Activated CD4-positive, alpha-beta T cell treated with anti-CD3 and anti-CD28 coated beads, Interleukin-2, amount 10 ng/mL, durations not matched to agents 7 days and 5 days (primary cell): ENCODE measurements around the gene KLHDC7B. TPM values are rescaled to one million over a fixed set of nuclear protein-coding genes. Genes with fewer than 3 reads are reported as not detected.
"Not testable (repeated sequence)": the region's sequence is repeated elsewhere in the genome, so short reads cannot be mapped to it uniquely, and the experiment has no call there.

ENCODE experiments used
- CTCF ChIA-PET: fragments of 350-600 bp; sonication (Branson Sonifier 250); formaldehyde crosslinking; loops from one replicate; lab custom pipeline; 2021; ENCODE audit warnings: antibody characterized with exemption; lab: Charles Lee
- POLR2A ChIA-PET: fragments of 350-600 bp; sonication (Branson Sonifier 250); formaldehyde crosslinking; loops from one replicate; lab custom pipeline; 2021; ENCODE audit warnings: antibody characterized with exemption; lab: Charles Lee
- DNase-seq: peaks from one replicate; pipeline ENCODE4 v3.0.0-alpha.2; 2020
- H3K27ac Mint-ChIP-seq: one replicate; pipeline ENCODE4 v1.8.0; 2021; ENCODE audit warnings: mild to moderate bottlenecking, moderate library complexity, mixed read lengths
- H3K27me3 Mint-ChIP-seq: one replicate; pipeline ENCODE4 v1.8.0; 2021; ENCODE audit warnings: mixed read lengths
- H3K36me3 Mint-ChIP-seq: one replicate; pipeline ENCODE4 v1.8.0; 2021; ENCODE audit warnings: low read depth, mixed read lengths
- H3K4me1 Mint-ChIP-seq: one replicate; pipeline ENCODE4 v1.8.0; 2021; ENCODE audit warnings: mixed read lengths
- H3K4me3 Mint-ChIP-seq: one replicate; pipeline ENCODE4 v1.8.0; 2021; ENCODE audit warnings: mild to moderate bottlenecking, moderate library complexity, mixed read lengths
- H3K9me3 Mint-ChIP-seq: one replicate; pipeline ENCODE4 v1.8.0; 2021; ENCODE audit warnings: mixed read lengths
- total RNA-seq, 2 experiments: library from RNA; stranded (reverse); gene quantifications; one replicate each; pipeline ENCODE4 v1.2.3, GENCODE V29; 2021

The KLHDC7B gene
- total RNA-seq, 2 experiments from 2014 or later: 15.6 to 16.0 TPM

DNA sequence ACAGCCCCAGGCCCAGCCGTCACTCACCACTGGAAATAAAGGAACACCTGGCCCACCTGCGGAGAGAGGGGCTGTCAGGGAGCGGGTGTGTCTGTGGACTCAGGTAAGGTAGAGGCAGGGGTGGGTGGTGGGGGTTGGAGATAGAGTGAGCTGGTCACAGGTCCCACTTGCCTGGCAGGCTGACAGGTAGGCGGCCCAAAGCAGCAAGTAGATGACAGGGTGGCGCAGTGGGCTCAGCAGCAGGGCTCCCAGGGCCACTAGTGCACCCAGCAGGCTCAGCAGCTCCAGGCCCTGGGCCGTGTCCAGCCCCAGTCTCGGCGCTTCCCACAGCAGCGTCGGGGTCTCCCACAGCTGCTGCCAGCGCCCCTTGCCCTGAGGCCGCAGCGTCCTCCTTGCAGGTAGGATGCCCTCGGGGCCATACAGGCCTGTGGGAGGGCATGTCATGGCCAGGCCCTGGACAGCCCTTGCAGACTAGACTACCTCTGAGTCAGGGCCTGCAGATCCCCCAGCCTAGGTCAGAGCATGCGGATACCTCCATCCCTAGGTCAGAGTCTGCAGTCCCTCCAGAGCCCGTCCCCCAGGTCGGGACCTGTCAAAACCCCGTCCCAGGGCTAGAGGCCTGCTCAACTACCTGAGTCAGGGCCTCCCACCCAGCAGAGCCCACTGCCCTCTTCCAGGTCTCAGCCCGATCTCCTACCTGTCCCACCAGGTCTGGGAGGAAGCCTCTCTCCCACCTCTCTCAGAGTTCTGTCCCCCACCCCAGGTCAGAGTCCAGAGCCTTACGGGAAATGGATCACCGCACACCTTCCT lies 38.9 kb upstream of the KLHDC7B start:
- POLR2A ChIA-PET: interaction anchor here (0.6 to 2.7 kb wide), 2 partner anchors 16 to 19 kb away, joined by 3 to 29 read pairs; partner anchors contain the start of gene SCO2
- CTCF ChIA-PET: interaction anchor here (0.5 to 2.4 kb wide), 3 partner anchors 9 to 211 kb away, joined by 3 to 10 read pairs (median 3); no protein-coding TSS in a partner anchor

DNA sequence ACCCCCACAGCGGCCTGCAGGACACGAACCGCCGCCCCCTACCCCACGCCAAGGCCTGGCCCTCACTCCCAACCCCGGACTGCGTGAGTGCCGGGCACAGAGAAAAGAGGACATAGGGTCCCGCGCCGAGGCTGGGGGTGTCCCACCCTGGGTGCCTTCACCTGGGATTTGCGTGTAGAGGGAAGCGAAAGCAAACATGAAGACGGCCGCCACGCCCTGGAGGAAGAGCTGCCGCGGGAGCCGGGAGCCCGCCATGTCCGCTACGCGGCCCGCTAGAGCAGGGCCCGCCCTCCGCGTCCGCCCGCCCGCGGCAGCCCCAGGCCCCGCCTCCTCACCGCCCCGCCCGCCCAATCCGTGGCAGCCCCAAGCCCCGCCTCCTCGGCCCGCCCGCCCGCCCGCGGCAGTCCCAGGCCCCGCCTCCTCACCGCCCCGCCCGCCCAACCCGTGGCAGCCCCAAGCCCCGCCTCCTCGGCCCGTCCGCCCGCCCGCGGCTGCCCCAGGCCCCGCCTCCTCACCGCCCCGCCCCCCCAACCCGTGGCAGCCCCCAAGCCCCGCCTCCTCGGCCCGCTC lies 38.2 kb upstream of the KLHDC7B start, which contains the start of gene LMF2:
LMF2 (minus strand) TSS at position 282 of the 570 bp plus-strand sequence; CDS start at position 255, 27 bp downstream.
- Mint-ChIP-seq H3K27me3 (no peaks in the 10 kb centered on the region), H3K36me3 (peaks cover 12% of the 10 kb centered on the region), H3K9me3 (no peaks in the 10 kb centered on the region), H3K4me1 (peaks cover 22% of the 10 kb centered on the region), H3K4me3 (peak within 1 kb of the TSS; percentile 96), H3K27ac (peak within 1 kb of the TSS; percentile 96)
- ChIA-PET POLR2A (interaction anchor here (0.9 to 2.7 kb wide), 4 partner anchors 18 to 114 kb away, joined by 3 to 29 read pairs (median 4); partner anchors contain the start of gene SCO2), CTCF (interaction anchor here (0.6 to 3.4 kb wide), 6 partner anchors 9 to 317 kb away, joined by 3 to 41 read pairs (median 8); partner anchors contain the start of gene SCO2)
- peak; percentile 91 for DNase-seq

More for the DNA sequence above, 38.9 kb upstream of the KLHDC7B start:
- peaks cover 7% of the 10 kb centered on the region for H3K36me3 Mint-ChIP-seq
- peak overlapping the region; percentile 93 for H3K27ac Mint-ChIP-seq
- DNase-seq: no peak
- H3K4me1 Mint-ChIP-seq: peaks cover 17% of the 10 kb centered on the region
- H3K4me3 Mint-ChIP-seq: peak overlapping the region; percentile 96
- H3K27me3 Mint-ChIP-seq: no peaks in the 10 kb centered on the region
- no peaks in the 10 kb centered on the region for H3K9me3 Mint-ChIP-seq

DNA sequence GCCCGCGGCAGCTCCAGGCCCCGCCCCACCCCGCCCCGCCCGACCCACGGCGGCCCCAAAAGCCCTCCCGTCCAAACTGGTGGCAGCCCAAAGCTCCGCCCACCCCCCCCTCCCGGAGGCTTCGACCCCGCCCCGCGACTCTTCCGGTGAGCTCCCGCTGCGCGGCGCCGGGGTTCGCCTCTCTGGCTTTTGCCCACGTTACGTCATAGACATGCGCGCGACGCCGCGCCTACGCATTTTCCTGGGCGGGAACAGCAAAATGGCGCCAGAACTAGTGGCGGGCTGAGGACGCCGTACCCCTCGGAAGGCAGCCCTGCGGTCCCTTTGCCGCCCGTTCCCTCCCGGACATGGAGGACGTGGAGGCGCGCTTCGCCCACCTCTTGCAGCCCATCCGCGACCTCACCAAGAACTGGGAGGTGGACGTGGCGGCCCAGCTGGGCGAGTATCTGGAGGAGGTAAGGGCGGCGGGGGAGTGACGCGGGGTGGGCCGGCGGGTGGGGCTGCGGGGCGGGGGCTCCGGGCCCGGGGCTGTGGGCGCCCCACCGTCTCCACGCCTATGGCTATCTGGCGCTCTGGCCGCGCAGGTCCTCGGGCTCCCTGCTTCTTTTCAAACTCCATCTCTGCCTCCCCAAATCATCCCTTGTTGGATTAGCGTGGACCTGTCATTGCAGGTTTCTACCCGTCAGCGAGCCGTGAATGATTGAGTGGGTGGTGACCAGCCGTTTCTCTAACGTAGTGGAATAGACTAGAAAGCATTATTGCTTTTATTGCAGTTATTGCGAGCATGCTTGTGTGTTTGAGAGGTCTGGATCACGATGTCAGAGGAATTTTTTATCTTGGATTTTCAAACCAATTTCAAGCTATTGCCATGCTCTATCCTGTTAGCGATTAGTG lies 37.5 kb upstream of the KLHDC7B start, which contains the start of gene NCAPH2:
NCAPH2 (plus strand) TSS at position 234 of the 894 bp plus-strand sequence; CDS start at position 348, 114 bp downstream.
- no peaks in the 10 kb centered on the region for H3K9me3 Mint-ChIP-seq
- POLR2A ChIA-PET: interaction anchor here (0.9 to 2.7 kb wide), 5 partner anchors 17 to 113 kb away, joined by 3 to 29 read pairs (median 4); partner anchors contain the start of gene SCO2

DNA sequence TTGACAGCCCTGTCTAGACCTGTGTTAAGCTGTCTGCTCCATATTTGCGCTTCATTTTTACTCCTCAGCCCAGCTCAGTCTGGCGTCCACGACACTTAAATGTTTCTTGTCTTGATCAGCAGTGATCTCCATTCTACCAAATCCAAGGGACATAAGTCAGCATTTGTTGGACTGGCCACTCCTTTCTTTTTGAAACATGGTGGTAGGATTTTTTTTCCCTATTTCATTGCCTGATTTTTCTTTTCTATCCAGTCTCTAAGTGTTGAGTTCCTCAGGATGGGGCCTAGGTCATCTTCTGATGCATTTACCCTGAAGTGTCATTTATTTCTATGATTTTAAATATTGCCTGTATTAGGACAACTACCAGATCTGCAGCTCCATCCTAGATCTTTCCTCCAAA lies 36.8 kb upstream of the KLHDC7B start:
- ChIA-PET POLR2A (interaction anchor here (1.1 to 2.7 kb wide), 2 partner anchors 16 to 39 kb away, joined by 4 to 29 read pairs; partner anchors contain the start of gene SCO2), CTCF (interaction anchor here (0.5 to 3.4 kb wide), 8 partner anchors 8 to 161 kb away, joined by 3 to 41 read pairs (median 6); partner anchors contain the start of genes SCO2 and SYCE3)
- H3K36me3 Mint-ChIP-seq: peaks cover 15% of the 10 kb centered on the region
- H3K9me3 Mint-ChIP-seq: no peaks in the 10 kb centered on the region
- peak overlapping the region; percentile 91 for H3K4me3 Mint-ChIP-seq
- H3K4me1 Mint-ChIP-seq: peaks cover 30% of the 10 kb centered on the region
- H3K27me3 Mint-ChIP-seq: no peaks in the 10 kb centered on the region
- DNase-seq: no peak
- peak overlapping the region; percentile 96 for H3K27ac Mint-ChIP-seq

More for the DNA sequence above, 37.5 kb upstream of the KLHDC7B start, which contains the start of gene NCAPH2:
- Mint-ChIP-seq H3K4me3 (peak within 1 kb of the TSS; percentile 96), H3K4me1 (peaks cover 26% of the 10 kb centered on the region), H3K27ac (peak within 1 kb of the TSS; percentile 96), H3K36me3 (peaks cover 15% of the 10 kb centered on the region), H3K27me3 (no peaks in the 10 kb centered on the region)
- CTCF ChIA-PET: interaction anchor here (0.6 to 3.4 kb wide), 8 partner anchors 9 to 318 kb away, joined by 3 to 41 read pairs (median 4); partner anchors contain the start of gene SCO2
- DNase-seq: peak; percentile 97

DNA sequence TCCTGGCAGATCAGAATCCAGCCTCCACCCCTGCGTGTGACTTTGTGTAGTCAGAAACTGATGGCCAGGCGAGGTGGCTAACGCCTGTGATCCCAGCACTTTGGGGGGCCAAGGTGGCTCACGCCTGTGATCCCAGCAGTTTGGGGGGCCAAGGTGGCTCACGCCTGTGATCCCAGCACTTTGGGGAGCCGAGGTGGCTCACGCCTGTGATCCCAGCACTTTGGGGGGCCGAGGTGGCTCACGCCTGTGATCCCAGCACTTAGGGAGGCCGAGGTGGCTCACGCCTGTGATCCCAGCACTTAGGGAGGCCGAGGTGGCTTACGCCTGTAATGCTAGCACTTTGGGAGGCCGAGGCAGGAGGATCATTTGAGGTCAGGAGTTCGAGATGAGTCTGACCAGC lies 32.5 kb upstream of the KLHDC7B start:
- Mint-ChIP-seq H3K9me3 (no peaks in the 10 kb centered on the region), H3K27ac (no peak overlapping the region), H3K4me3 (no peak overlapping the region), H3K36me3 (peaks cover 30% of the 10 kb centered on the region), H3K27me3 (no peaks in the 10 kb centered on the region), H3K4me1 (peaks cover 42% of the 10 kb centered on the region)
- ChIA-PET CTCF (interaction anchor here (1.9 to 4.6 kb wide), 2 partner anchors 12 to 107 kb away, joined by 7 to 33 read pairs; partner anchors contain the start of gene SCO2), POLR2A (no interaction called here)
- no peak for DNase-seq

DNA sequence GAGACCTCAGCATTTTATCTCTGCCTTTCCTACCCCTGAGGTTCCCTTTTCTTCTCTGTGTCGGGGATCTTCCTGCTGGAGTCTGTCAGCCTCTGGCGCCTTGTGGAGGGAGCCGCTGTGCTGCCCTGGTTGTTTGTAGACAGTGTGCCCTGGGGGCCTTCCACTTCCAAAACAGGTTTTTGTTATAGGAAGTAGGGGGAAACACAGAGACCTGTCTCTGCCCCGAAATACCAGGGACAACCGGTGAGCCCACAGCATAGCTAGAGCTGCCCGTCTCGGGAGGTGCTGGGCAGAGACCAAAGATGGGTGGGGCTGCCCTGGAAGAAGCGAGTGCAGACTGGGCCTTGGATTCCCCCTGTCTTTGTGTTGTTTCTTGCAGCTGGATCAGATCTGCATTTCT lies 29.6 kb upstream of the KLHDC7B start:
- CTCF ChIA-PET: interaction anchor here (0.7 to 4.6 kb wide), 2 partner anchors 9 to 11 kb away, joined by 6 to 33 read pairs; partner anchors contain the start of gene SCO2

DNA sequence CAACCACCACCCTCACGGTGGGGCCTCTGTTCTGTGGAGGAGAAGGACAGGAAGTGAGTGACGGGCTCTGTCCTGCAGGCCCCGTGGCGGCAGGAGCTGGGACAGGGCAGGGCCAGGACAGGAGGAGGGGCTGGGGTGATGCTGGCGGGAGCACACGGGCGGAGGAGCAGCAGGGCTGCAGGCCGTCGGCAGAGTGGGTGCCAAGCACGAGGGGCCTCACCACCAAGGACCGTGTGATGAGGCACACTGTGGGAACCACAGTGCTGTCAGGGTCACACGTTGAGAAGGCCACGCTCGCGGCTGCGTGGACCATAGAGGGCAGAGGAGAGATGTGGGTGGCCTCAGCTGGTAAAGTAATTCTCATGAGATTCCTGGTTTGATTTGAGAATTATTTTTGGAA lies 28.8 kb upstream of the KLHDC7B start:
- Mint-ChIP-seq H3K36me3 (peaks cover 43% of the 10 kb centered on the region), H3K4me3 (no peak overlapping the region), H3K4me1 (peaks cover 27% of the 10 kb centered on the region), H3K9me3 (no peaks in the 10 kb centered on the region), H3K27ac (no peak overlapping the region), H3K27me3 (no peaks in the 10 kb centered on the region)
- ChIA-PET CTCF (interaction anchor here (0.8 to 4.6 kb wide), 2 partner anchors 8 kb away, joined by 3 to 33 read pairs; partner anchors contain the start of gene SCO2), POLR2A (no interaction called here)
- no peak for DNase-seq

More for the DNA sequence above, 29.6 kb upstream of the KLHDC7B start:
- no peak overlapping the region for H3K4me3 Mint-ChIP-seq
- H3K27ac Mint-ChIP-seq: no peak overlapping the region
- no peak for DNase-seq
- POLR2A ChIA-PET: no interaction called here
- no peaks in the 10 kb centered on the region for H3K9me3 Mint-ChIP-seq
- H3K27me3 Mint-ChIP-seq: no peaks in the 10 kb centered on the region
- H3K36me3 Mint-ChIP-seq: peaks cover 42% of the 10 kb centered on the region
- H3K4me1 Mint-ChIP-seq: peaks cover 27% of the 10 kb centered on the region

DNA sequence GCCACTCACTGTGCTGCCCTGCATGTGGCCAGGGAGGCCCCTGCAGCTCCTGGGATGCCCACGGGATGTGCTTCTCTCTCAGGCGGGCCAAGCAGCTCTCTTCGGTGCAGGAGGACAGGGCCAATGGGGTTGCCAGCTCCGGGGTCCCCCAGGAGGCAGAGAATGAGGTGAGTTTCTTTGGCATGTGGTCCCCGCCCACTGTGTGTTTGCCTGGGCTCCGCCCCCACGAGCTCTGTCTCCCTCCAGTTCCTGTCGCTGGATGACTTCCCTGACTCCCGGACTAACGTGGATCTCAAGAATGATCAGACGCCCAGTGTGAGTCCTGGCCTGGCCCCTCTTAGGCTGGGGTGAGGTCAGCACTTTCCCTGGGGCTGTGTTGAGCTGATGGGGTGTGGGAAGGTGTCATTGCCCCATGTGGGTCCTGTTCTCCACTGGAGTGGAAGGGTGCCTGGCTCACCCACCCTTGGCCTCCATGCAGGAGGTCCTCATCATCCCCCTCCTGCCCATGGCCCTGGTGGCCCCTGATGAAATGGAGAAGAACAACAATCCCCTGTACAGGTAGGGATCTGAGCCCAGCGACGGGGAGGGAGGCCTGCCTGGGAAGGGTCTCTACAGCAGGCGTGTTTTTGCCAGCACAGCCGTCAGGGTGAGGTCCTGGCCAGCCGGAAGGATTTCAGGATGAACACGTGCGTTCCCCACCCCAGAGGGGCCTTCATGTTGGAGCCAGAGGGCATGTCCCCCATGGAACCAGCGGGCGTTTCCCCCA lies 28.0 kb upstream of the KLHDC7B start:
- DNase-seq: no peak
- Mint-ChIP-seq H3K4me3 (no peak overlapping the region), H3K27ac (no peak overlapping the region), H3K4me1 (peaks cover 21% of the 10 kb centered on the region), H3K9me3 (no peaks in the 10 kb centered on the region), H3K27me3 (no peaks in the 10 kb centered on the region), H3K36me3 (peaks cover 36% of the 10 kb centered on the region)
- CTCF ChIA-PET: interaction anchor here (0.5 to 4.6 kb wide), 3 partner anchors 7 to 287 kb away, joined by 3 to 33 read pairs (median 3); partner anchors contain the start of gene SCO2
- POLR2A ChIA-PET: no interaction called here

DNA sequence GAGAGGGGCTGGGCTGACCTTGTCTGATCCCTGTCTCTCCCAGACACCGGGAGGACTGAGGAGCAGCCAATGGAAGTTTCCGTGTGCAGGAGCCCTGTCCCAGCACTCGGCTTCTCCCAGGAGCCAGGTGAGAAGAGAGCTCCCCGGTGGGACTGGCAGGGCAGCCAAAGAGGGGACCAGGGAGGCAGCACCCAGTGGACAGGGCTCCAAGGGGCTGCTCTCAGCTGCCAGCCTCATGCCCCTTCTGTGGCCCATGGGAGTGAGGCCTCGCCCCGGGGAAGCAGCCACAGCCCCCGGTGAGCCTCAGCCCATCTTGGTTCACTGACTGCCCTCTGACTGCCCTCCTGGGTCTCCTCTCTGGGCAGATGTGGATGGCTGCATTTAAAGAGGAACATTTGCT lies 27.1 kb upstream of the KLHDC7B start:
- Mint-ChIP-seq H3K27ac (no peak overlapping the region), H3K4me1 (peaks cover 22% of the 10 kb centered on the region), H3K4me3 (no peak overlapping the region), H3K9me3 (no peaks in the 10 kb centered on the region), H3K36me3 (peaks cover 41% of the 10 kb centered on the region), H3K27me3 (no peaks in the 10 kb centered on the region)
- ChIA-PET CTCF (no interaction called here), POLR2A (no interaction called here)
- DNase-seq: no peak

DNA sequence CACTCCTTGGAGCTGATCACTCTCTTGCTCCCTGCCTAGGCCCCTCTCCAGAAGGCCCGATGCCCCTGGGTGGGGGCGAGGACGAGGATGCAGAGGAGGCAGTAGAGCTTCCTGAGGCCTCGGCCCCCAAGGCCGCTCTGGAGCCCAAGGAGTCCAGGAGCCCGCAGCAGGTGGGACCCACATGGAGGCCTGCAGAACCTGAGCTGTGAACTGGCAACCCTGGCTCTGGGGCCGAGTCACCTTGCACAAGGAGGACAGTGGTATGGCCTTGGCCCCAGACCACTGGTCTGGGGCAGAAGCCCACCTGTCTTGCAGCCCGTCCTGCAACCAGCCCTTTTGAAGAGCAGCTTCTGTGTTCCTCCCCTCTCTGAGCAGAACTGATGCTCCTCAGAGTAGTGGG lies 26.5 kb upstream of the KLHDC7B start:
- no peak overlapping the region for H3K27ac Mint-ChIP-seq
- H3K4me1 Mint-ChIP-seq: peaks cover 18% of the 10 kb centered on the region
- no peak for DNase-seq
- H3K4me3 Mint-ChIP-seq: no peak overlapping the region
- H3K36me3 Mint-ChIP-seq: peaks cover 41% of the 10 kb centered on the region
- H3K27me3 Mint-ChIP-seq: no peaks in the 10 kb centered on the region
- ChIA-PET POLR2A (no interaction called here), CTCF (no interaction called here)
- H3K9me3 Mint-ChIP-seq: no peaks in the 10 kb centered on the region

DNA sequence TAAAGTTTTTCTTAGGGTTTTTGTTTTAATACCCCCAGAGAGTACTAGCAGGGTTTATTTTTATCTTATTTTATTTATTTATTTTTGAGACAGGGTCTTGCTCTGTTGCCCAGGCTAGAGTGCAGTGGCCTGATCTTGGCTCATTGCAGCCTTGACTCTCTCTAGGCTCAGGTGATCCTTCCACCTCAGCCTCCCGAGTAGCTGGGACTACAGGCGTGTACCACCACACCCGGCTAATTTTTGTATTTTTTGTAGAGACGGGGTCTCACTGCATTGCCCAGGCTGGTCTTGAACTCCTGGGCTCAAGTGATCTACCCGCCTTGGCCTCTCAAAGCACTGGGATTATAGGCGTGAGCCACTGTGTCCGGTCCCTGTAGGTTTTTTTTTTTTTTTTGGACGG lies 25.5 kb upstream of the KLHDC7B start:
- POLR2A ChIA-PET: not testable (repeated sequence)

More for the DNA sequence above, 25.5 kb upstream of the KLHDC7B start:
- Mint-ChIP-seq H3K4me1 (peaks cover 18% of the 10 kb centered on the region), H3K36me3 (peaks cover 40% of the 10 kb centered on the region)
- H3K27me3 Mint-ChIP-seq, H3K4me3 Mint-ChIP-seq, H3K27ac Mint-ChIP-seq, CTCF ChIA-PET, H3K9me3 Mint-ChIP-seq, DNase-seq: not testable (repeated sequence)
